Activated naive CD8-positive, alpha-beta T cell treated with anti-CD3 and anti-CD28 coated beads, Interleukin-2, amount 50 U/mL, for 16 hours (primary cell): ENCODE measurements around the gene ZBTB22.
"Not testable (repeated sequence)": the region's sequence is repeated elsewhere in the genome, so short reads cannot be mapped to it uniquely, and the experiment has no call there.

Source experiments
- DNase-seq: peaks from one replicate; pipeline ENCODE4 v3.0.0-alpha.2; 2020; ENCODE audit warnings: low read depth, low spot score

The ZBTB22 gene

DNA sequence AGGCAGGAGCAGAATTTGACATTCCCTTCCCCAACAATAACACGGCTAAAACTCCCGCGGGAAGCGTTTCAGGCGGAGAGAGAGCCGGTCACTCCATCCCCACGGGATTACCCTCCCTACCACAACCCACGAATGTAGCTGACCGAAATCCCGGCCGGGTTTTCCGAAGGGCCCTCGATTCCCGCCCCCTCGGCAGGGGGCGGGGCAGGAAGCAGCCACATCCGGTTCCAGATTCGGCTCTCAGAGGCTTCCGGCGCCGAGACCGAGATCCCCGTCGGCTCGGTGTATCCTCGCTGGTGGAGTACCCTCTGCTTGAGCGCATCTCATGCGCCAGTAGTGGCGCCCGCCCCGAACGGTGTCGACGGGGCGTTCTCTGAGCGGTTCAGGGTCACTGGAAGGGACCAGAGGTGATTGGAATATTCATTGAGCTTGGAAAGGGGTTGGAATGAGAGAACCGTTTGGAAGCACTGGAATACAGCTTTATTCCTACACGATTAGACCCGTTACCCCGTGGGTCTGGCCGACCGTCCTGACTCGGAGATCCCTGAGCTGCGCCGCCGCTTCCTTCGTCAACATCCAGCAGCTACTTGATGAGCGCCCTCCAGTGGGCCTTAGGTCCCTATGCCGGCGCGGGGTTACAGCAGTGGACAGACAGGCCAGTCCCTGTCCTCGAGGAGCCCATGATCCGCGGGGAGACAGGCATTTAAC, 18.2 kb downstream of the ZBTB22 start:
- DNase-seq, result peak; percentile 77

DNA sequence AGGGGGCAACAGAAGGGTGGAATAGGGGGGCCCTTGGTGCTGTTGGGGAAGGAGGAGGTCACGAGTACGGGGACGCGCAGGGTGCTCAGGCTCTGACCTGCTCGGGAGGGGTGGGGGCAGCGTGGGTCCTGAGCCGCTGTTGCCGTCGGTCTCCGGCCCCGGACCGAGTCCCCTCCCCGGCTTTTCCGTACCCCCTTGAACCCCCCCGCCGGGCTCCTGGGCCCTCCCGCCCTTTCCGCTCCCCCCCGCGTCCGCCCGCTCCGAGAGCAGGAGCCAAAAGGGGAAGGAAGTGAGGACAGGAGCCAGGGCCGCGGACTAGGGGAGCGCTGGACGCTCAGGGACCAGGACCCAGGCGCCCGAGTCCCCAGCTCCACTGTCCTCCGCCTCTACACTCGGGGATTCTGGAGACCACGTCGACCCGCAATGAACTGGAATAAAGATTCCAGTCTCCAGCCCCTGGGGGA, 18.7 kb downstream of the ZBTB22 start, which contains the start of gene RGL2:
RGL2 (minus strand) TSS at position 170 of the 464 bp plus-strand sequence. CDS start 332 bp downstream, outside the sequence.
- DNase-seq, result no peak

DNA sequence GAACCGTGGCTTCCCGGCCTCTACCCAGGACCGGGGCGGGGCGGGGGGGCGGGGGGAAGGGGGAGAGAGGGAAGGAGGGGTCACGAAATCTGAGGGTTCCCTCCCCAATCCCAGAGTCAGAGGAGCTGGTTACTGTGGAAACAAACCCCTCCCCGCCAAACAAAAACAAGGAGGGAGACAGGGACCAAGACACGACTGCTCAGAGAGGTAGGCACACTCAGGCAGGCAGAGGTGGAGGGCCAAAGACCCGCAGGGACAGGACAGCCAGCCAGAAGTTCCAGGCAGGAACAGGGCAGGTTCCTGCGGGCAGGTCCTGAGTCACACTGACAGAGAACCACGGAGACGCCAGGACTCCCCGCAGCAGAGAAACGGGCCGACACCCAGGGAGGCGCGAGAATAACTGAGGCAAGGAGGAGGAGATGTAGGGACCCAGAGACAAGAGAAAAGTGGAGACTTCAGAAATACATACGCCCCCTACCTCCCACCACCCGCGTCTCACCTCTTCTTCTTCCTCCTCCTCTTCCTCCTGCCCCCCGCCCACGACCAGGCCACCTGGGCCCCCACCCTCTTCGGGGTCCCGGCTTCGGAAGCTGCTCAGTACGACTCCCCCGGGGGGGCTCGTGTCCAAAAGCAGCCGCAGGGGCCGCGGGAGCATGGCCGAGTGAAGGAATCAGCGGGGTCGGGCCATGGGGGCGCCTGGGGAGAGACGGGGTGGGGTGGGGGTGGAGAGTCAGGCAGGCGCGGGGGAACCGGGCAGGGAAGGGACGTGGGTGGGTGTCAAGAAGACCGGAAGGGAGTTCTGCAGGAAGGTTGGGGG, 19.4 kb downstream of the ZBTB22 start:
- DNase-seq, result no peak

DNA sequence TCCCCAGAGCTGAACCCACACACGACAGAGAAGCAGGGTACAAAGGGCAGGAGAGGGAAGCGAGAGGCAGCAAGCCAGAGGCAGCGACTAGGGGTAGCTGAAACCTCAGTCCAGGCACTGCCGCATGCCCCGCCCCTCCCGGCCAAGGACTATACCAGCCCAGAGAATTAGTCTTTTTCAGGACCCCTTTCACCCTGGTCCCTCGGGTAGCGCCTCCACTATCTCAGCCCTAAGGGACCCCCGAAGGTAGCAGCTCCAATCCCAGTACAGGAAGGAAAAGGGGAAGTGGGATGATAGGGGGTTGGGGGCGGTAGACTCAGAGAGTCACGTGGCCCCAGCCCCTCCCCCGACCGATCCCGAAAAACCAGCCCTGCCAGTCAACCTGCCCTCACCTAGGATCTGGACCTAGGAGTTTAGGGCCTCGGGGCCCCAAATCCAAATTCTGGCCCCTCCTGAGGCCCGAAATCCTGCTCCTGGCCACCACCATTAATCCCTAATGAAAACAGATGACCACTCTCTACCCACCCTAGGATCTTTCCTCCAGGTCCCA, 20.1 kb downstream of the ZBTB22 start:
- no peak for DNase-seq

DNA sequence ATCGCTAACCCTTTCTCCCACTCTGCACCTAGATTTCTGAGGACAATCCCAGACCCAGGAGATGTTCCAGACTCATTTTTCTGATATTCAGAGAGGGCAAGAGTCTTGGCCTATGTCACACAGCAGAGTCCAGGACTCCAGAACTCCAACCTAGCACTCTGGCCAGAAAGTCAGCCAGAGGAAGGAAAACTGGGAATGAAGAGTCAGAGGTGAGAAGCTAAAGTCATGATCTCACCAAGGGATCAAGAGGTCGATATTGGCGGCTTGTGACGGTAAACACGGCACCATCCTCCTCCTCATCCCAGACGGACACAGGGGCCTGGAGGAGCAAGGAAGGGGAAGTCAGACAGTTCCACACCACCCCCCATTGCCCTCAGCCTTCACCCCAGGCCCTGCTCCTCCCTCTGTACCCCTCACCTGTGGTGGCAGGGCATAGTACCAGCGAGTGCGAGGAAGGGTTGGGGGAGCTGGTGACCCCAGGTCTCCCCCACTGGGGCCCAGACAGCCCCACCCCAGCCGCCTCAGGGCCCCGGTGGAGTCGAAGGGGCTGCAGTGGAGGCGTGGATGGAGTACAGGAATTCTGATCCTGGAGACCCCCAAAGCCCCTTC, 20.6 kb downstream of the ZBTB22 start:
- no peak for DNase-seq

DNA sequence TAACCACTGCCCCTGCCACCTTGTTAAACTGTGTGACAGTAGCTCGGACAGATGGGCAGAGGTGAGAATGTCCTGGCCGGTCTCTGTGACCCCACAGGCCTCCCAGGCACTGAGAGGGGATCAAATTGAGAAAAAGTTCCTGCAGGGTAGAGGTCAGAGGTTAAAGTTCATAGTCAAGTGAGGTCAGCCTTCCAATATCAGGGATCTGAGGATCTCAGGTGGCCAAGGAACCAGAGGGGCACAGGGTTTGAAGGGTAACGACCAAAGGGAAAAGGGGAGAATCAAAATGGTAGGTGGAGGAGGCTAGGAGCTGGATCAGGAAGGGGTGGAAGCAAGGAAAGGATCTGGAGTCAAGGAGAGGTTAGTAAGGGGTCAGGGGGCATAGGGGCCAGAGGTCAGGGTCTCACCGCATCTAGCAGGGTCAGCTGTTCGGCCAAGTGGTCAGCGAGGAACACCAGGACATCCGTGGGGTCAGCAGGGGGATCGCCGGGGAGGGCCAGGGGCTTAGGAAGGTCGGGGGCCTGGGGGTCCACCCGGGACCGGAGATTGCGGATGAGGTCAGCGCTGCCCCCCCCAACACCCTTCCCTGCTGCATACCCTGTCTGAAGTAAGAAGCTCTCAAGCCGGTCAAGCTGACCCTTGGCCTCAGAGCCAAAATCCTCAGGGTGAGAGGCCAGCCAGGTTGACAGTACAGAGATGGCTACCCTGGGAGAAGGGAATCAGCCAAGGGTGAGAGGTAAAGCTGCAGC, 21.7 kb downstream of the ZBTB22 start:
- DNase-seq, result no peak

DNA sequence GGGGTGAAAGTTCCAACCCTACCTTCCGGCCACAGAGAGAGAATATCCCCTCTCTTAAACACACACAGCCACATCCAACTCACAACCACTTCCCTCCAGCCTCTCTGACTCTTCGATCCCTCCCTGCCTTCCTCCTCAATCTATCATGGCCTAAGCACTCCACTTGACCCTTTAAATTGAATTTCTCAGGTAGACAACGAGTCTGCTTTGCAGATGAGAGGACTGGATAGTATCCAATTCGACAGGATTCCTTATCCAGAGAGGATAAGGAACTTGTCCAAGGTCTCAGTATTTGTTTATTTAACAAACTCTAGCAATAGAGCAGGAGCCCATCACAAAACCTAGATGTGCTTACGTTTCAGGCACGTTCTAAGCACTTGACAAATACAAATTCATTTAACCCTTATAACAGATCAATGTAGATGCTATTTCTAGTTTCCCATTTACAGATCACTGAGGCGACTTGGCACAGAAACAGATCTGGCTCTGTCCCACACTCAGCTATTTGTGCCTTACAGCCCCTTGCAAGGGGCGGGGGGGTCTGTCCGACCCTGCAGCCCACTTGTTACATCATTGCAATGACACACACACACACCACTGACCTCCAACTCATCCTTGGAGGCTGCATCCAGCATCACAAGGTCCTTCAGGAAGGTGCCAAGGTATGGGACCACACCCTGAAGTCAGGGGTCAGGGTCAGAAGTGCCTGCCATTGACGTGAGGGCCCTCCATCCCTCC, 23.3 kb downstream of the ZBTB22 start:
- no peak for DNase-seq

DNA sequence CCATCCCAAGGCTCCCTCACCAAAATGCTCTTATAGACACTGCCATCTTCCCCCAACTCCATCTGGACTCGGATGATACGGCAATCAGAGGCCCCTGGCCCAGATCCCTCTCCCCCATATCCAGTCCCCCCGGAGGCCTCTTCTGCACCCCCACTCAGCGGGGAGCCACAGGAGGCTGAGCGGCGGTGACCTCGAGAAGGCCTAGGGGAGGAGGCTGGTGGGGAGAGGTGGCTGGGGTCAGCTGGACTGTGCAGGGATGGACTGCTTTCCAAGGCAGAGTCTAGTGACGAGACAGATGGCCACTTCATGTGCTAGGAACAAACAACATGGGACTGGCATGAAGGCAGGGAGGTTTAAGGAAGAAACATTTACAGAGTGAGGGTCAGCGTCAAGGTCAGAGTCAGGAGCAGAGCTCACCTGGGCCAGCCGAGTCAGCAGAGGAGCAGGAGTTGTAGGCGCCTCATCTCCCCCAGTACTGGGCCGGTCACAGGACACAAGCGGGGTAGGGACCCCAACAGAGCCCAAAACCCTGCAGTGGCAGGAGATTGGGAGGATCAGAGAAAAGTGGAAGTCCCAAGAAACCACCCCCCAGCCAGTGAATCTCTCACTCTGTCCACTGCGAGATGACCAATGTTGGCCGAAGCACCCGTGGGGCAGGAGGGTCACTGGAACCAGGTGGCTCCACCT, 24.4 kb downstream of the ZBTB22 start:
- DNase-seq, result no peak

DNA sequence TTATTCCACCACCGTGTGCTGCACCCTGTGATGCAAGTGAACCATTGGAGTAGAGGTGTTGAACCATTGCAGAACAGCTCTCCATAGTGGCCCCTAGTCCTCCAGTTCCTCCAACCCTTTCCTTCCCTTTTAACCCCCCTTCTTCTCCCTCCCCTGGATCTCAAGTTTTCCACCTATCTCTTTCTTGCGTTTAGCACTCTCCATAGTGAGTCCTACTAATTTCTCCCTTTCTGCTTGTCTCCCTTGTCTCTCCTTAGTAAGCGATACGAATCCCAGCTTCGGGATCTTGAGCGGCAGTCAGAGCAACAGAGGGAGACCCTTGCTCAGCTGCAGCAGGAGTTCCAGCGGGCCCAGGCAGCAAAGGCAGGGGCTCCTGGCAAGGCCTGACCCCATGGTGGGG, 27.1 kb downstream of the ZBTB22 start:
- DNase-seq, result no peak

DNA sequence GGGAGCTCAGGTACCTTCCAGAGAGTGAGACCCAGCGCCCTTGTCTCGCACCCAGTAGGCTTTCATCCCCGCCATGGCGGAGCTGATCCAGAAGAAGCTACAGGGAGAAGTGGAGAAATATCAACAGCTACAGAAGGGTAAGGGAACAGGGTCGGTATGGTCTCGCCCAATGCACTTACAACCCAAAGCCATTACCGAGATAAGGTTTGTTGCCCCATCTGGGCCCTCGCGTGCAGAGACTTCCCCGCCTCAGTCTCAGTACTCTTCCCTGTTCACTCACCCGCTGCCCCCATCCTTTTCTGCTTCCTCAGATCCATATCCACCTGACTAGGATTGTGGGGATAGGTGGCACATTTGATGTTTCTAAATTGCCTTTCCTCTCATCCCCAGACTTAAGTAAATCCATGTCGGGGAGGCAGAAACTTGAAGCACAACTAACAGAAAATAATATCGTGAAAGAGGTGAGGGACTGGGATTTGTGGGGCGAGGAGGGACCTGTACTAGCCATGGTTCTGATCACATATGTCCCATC, 27.7 kb downstream of the ZBTB22 start:
- no peak for DNase-seq

DNA sequence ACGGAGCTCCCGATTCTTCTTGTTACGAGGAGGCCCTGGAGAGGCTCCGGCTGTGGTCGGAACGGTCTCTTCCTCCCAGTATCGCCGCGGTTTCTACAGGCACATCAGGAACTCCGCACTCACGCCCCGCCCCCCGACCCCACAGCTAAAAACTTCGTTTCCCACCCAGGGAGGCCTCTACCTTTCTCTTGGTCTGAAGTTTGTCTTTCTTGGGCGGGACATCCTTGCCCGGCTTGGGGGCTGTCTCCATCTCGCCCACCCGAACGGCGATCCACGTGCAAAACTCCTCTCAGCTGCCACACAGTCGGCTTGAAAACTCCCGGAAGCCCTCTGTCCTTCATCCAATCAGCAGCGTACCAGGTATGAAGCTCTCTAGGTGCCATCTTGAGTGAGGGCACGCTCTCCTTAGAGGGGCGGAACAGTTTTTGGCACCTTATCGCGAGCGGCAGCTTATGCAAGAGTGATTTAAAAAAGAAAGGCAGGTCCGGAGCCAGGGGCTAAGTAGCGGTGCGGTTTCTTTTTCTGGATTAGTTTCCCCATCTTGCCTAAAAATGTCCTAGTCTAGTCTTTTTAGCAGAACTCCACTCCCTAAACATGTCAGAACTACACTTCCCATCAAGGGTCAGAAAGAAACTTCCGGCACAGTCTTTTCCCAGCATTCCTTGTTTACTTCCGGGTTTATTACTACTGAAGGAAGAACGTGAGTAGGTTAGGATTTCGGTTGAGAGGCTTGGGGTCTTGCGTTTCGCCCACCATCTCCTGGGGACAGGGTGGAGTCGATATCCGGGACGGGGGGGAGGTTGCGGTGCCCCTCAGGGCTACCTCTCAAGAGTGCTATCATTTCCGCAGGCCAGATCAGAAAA, 28.4 kb downstream of the ZBTB22 start, which contains the start of the genes PFDN6 and WDR46:
PFDN6 (plus strand) TSS at position 681 of the 863 bp plus-strand sequence. CDS start 256 bp downstream, outside the sequence.
WDR46 (minus strand) TSS at position 319 of the 863 bp plus-strand sequence; CDS start at position 250, 69 bp downstream.
- DNase-seq, result peak; percentile 65

DNA sequence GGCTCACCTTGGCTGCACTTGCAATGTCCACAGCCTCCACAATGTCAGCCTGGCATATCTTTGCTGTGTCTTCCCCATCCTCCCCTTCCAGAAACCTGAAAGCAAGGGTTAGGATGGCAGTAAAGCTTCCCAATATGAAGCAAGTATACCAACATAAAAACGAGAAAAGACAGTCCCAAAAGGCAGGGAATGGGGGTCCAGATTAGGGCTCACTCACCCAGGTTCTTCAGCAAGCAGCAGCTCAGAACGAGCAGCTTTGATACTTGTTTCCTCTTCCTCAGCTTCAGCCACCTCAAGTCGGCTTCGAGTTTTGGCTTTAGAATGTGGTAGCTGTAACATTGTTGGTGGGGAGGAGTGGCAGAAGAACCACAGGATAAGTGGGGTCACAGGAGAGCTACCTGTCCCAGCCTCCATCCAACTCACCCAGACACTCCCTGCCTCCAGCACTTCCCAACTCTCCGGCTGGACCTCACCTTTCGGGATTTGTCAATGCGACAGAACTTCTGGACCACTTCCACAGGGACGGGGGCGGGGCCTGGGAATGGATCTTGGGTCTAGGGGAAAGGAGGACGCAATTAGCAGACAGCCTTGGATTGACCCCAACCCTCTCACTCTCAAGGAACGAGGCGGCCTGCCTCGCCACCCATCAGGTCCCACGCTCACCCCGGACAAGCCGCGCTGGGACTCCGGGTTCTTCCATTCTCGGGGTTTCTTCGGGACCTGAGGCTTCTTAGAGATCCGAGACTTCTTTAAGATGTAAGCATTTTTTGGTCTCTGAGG, 29.2 kb downstream of the ZBTB22 start:
- no peak for DNase-seq

DNA sequence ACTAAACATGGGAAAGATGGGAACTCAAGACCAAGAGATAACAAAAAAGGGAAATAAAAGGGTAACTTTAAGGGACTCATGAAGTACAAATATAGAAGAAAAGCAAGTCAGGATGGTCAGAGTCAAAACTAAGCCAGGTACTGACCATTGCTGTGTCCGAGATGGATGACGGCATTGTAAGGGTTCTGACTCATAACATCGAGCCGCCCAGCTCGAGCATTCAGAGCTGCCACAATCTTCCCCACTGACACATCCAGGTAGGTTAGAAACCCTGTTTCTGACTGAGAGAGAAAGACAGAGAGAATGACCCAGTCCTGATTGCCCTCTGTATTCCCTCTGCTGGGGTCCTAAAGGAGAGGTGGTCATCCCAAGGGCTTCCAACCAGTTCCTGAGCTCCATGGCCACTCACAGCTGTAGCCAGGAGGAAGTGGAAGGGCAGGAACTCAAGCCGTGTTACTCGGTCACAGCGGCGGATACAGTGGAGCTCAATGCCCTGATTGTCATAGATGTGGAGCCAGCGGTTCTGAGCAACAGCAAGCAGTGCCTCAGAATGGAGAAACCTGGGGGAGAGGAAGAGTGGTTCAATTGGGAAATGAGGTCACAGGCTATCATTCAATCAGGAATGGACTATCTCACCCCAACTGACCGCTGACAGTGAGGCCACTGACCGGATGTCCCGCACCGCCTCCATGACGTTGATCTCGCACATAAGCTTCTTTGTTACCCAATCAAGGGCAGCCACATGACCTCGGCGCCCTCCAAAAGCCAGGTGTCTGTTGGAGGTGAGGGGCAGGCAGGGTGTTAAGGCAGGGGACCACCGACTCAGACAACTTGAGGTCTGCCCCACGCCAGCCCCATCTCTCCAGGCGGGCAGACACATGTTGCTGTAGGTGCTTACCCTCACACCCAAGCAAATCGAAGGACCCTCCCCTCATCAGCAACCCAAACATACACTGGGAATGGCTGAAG, 30.3 kb downstream of the ZBTB22 start:
- DNase-seq, result no peak

DNA sequence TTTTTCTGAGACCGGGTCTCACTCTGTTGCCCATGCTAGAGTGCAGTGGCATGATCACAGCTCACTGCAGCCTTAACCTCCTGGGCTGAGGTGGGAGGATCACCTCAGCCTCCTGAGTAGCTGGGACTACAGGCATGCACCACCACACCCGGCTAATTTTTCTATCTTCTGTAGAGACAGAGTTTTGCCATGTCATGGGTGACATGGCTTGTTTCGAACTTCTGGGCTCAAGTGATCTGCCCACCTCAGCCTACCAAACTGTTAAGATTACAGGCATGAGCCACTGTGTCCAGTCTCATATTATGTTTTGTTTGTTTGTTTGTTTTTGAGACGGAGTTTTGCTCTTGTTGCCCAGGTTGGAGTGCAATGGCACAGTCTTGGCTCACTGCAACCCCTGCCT, 32.3 kb downstream of the ZBTB22 start:
- DNase-seq, result not testable (repeated sequence)

DNA sequence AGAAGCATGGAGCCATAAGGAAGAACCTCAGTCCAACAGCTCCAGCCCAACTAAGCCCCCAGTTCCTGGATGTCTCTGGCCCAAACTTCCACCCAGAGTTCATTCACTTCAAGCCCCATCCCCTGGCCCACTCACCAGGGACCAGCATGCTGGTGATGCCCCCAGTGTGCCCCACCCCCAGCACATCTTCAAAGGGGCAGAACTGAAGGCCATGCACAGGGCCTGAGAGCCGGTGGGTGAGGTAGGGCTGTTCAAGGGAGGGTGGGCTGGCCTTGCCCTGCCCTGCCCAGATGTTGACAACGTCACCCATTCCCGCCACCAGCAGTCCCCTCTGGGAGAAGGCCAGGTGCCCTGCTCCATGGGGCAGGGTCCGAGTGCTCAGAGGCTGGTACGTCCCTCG, 37.0 kb downstream of the ZBTB22 start:
- DNase-seq, result no peak

DNA sequence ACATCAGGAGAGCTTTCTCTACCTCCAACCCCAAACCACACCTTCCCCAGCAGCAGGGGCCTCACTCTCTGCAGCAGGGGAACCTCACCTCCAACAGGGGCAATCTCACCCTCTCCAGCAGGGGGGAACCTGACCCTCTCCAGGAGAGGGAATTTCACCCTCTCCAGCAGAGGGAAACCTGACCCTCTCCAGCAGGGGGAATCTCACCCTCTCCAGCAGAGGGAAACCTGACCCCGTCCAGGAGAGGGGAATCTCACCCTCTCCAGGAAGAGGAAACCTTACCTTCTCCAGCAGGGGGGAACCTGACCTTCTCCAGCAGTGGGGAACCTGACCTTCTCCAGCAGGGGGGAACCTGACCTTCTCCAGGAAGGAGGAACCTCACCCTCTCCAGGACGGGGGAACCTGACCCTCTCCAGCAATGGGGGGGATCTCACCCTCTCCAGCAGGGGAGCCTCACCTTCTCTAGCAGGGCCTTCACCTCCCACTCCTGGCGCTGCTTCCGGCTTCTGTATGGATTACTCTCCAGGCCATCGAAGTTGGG, 37.5 kb downstream of the ZBTB22 start:
- no peak for DNase-seq
